ENCODE results near the gene OR6N1.

The OR6N1 gene

GRCh38 chr1:158806916-158807536, 35.0 kb upstream of the OR6N1 start:
- DNase-seq (ENCODE audit: low read depth, low spot score): no peak
- ChIA-PET POLR2A (no interaction called here), CTCF (no interaction called here)
- TF ChIP-seq, protein P1, sequence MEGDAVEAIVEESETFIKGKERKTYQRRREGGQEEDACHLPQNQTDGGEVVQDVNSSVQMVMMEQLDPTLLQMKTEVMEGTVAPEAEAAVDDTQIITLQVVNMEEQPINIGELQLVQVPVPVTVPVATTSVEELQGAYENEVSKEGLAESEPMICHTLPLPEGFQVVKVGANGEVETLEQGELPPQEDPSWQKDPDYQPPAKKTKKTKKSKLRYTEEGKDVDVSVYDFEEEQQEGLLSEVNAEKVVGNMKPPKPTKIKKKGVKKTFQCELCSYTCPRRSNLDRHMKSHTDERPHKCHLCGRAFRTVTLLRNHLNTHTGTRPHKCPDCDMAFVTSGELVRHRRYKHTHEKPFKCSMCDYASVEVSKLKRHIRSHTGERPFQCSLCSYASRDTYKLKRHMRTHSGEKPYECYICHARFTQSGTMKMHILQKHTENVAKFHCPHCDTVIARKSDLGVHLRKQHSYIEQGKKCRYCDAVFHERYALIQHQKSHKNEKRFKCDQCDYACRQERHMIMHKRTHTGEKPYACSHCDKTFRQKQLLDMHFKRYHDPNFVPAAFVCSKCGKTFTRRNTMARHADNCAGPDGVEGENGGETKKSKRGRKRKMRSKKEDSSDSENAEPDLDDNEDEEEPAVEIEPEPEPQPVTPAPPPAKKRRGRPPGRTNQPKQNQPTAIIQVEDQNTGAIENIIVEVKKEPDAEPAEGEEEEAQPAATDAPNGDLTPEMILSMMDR (IDR thresholded peaks at IDR 0.05; ENCODE audit: insufficient read depth, low read length, missing control alignments): no peak
- H3K4me3 ChIP-seq (ENCODE audit: low read depth, low read length): no peak overlapping the region

DNA sequence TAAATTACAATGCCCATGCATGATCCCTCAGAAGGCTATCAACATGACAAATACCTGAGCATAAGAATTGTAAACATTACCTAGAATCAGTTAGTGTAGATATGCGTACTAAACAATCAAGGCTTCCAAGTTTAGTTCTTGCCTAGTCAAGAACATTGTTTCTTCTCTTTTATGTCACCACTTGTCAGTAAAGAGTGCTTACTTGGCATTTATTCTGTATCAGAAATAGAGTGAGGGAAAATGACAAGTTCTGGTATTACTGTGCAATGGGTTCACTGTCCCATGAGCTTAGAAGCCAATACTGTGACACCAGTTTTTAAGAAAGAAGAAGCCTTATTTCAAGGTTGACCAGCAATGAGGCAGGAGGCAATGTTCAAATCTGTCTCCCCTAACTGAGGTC, 31.7 kb upstream of the OR6N1 start:
- no peak overlapping the region for H3K4me3 ChIP-seq (ENCODE audit: low read depth, low read length)
- TF ChIP-seq, protein P1 (IDR thresholded peaks at IDR 0.05; ENCODE audit: insufficient read depth, low read length, missing control alignments): no peak
- no peak for DNase-seq (ENCODE audit: low read depth, low spot score)
- POLR2A ChIA-PET: no interaction called here
- CTCF ChIA-PET: no interaction called here

DNA sequence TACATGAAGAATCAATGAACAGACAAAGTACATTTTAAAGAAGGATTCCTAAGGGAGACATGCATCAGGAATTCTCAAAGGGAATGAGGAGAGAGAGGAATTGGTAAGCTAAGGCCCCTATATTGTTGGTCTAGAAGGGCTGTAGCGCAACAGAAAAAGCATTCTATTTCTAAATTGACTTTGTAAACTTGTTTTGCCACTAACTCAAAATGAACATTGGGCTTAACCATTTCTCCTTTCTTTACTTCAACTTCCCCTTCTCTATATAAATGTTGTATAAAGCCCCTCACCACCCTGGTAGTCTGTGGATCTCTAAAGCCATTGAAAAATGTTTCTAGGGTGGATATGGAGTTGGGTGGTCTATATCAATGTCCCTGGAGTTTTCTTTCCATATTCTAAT, 29.4 kb upstream of the OR6N1 start:
- DNase-seq (ENCODE audit: low read depth, low spot score): no peak
- H3K4me3 ChIP-seq (ENCODE audit: low read depth, low read length): no peak overlapping the region
- ChIA-PET CTCF (no interaction called here), POLR2A (no interaction called here)
- TF ChIP-seq, protein P1 (IDR thresholded peaks at IDR 0.05; ENCODE audit: insufficient read depth, low read length, missing control alignments): no peak

DNA sequence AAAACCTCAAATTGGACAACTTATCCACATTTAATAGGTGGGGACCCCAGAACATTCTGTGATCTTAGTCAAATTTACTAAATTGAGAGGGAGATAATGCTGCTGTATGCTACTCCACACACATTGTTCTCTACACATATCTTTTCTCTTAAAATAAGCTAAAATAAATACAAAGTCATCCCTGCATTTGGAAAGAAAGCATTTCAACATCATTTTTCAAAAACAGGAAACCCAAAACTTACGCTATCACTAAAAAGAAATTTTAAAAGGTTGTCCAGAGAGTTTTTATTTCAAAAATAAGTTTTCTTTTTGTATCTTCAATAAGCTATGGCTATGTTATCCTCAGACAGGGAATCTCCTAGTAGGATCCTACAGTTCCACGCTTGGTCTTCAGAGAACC, 28.5 kb upstream of the OR6N1 start:
- ChIA-PET POLR2A (no interaction called here), CTCF (no interaction called here)
- no peak overlapping the region for H3K4me3 ChIP-seq (ENCODE audit: low read depth, low read length)
- TF ChIP-seq, protein P1 (IDR thresholded peaks at IDR 0.05; ENCODE audit: insufficient read depth, low read length, missing control alignments): no peak
- no peak for DNase-seq (ENCODE audit: low read depth, low spot score)

DNA sequence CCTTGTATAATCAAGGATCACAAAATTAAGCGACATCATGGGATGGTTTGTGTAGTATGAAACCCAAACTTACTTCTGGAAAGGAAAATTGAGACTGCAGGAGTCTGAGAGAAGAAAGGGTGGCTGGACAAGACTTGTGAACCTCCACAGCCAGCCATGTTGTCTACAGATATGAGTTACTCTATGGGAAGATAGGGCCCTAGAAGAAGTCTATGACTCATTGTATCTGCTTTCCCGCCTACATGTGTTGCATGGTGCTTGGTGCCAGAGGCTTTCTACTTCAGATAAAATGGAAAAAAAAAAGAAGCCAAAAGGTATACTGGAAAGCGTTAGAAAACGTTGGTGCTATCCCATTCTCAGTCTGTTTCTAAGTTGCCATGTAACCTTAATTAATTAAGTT, 27.7 kb upstream of the OR6N1 start:
- no peak for DNase-seq (ENCODE audit: low read depth, low spot score)
- POLR2A ChIA-PET: no interaction called here
- no peak overlapping the region for H3K4me3 ChIP-seq (ENCODE audit: low read depth, low read length)
- TF ChIP-seq, protein P1 (IDR thresholded peaks at IDR 0.05; ENCODE audit: insufficient read depth, low read length, missing control alignments): no peak
- CTCF ChIA-PET: no interaction called here

GRCh38 chr1:158798531-158798930, 26.5 kb upstream of the OR6N1 start:
- POLR2A ChIA-PET: no interaction called here

More at GRCh38 chr1:158798531-158798930, 26.5 kb upstream of the OR6N1 start:
- no peak for DNase-seq (ENCODE audit: low read depth, low spot score)
- no peak overlapping the region for H3K4me3 ChIP-seq (ENCODE audit: low read depth, low read length)
- CTCF ChIA-PET: no interaction called here
- TF ChIP-seq, protein P1 (IDR thresholded peaks at IDR 0.05; ENCODE audit: insufficient read depth, low read length, missing control alignments): no peak

All from AG04449 (cell line).